ENCODE data around the gene PCDHB9. TPM values are rescaled to one million over a fixed set of nuclear protein-coding genes. Genes with fewer than 3 reads are reported as not detected.
"Not testable (repeated sequence)": the region's sequence is repeated elsewhere in the genome, so short reads cannot be mapped to it uniquely, and the experiment has no call there.

PCDHB9 gene
- total RNA-seq, 3 donors from 2014 or later = 2.2 to 4.6 (median 4.1) TPM

- H3K27me3 ChIP-seq; H3K27ac ChIP-seq; H3K36me3 ChIP-seq; intact Hi-C loops (cut with DNase I; ENCODE audit: low total_unique reads); DNase-seq (ENCODE audit: low spot score in 2 of 2); H3K4me3 ChIP-seq; H3K4me1 ChIP-seq: not testable (repeated sequence)
- peaks cover 62 to 71% of the 10 kb centered on the region in 2 donors for H3K9me3 ChIP-seq
Measured at GRCh38 chr5:141179876-141180275, 7.1 kb upstream of the PCDHB9 start.

GRCh38 chr5:141180313-141180712, 6.6 kb upstream of the PCDHB9 start:
- Histone ChIP-seq H3K27me3 (no peaks in the 10 kb centered on the region), H3K36me3 (no peaks in the 10 kb centered on the region), H3K27ac (no peak overlapping the region), H3K4me1 (no peaks in the 10 kb centered on the region), H3K9me3 (peaks cover 58 to 71% of the 10 kb centered on the region in 2 donors), H3K4me3 (no peak overlapping the region)
- intact Hi-C loops (cut with DNase I; ENCODE audit: low total_unique reads) = no loop called here
- TF ChIP-seq POLR2A (IDR thresholded peaks at IDR 0.05) (no peak), CTCF (IDR thresholded peaks at IDR 0.05) (no peak), POLR2AphosphoS5 (IDR thresholded peaks at IDR 0.05) (no peak)
- DNase-seq (ENCODE audit: low spot score in 2 of 2) = no peak

- Histone ChIP-seq H3K27ac (peak within 1 kb of the TSS; percentile 37 to 62), H3K9me3 (peaks cover 62 to 72% of the 10 kb centered on the region in 2 donors), H3K4me1 (no peaks in the 10 kb centered on the region), H3K4me3 (peak within 1 kb of the TSS; percentile 36 to 61 (median 49)), H3K36me3 (no peaks in the 10 kb centered on the region), H3K27me3 (no peaks in the 10 kb centered on the region)
- DNase-seq (ENCODE audit: low spot score in 2 of 2) = no peak
- intact Hi-C loops (cut with DNase I; ENCODE audit: low total_unique reads) = no loop called here
- TF ChIP-seq CTCF (IDR thresholded peaks at IDR 0.05) = peak in 2 of 3 donors; percentile 21 to 33
- TF ChIP-seq POLR2A (IDR thresholded peaks at IDR 0.05) = no peak
Measured at GRCh38 chr5:141182248-141182647, 4.7 kb upstream of the PCDHB9 start, which contains the start of gene PCDHB16. Gene PCDHB16 (plus strand): TSS chr5:141182387. CDS start chr5:141182560, 173 bp downstream.

DNA sequence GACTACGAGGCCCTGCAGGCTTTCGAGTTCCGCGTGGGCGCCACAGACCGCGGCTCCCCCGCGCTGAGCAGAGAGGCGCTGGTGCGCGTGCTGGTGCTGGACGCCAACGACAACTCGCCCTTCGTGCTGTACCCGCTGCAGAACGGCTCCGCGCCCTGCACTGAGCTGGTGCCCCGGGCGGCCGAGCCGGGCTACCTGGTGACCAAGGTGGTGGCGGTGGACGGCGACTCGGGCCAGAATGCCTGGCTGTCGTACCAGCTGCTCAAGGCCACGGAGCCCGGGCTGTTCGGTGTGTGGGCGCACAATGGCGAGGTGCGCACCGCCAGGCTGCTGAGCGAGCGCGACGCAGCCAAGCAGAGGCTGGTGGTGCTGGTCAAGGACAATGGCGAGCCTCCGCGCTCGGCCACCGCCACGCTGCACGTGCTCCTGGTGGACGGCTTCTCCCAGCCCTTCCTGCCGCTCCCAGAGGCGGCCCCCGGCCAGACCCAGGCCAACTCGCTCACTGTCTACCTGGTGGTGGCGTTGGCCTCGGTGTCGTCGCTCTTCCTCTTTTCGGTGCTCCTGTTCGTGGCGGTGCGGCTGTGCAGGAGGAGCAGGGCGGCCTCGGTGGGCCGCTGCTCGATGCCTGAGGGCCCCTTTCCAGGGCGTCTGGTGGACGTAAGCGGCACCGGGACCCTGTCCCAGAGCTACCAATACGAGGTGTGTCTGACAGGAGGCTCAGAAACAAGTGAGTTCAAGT, 2.7 kb upstream of the PCDHB9 start:
- H3K36me3 ChIP-seq; intact Hi-C loops (cut with DNase I; ENCODE audit: low total_unique reads); H3K27ac ChIP-seq; DNase-seq (ENCODE audit: low spot score in 2 of 2); H3K4me1 ChIP-seq; H3K27me3 ChIP-seq: not testable (repeated sequence)
- H3K9me3 ChIP-seq = peaks cover 61 to 73% of the 10 kb centered on the region in 2 donors
- H3K4me3 ChIP-seq = peak overlapping the region in 1 of 3 donors; percentile 20

DNA sequence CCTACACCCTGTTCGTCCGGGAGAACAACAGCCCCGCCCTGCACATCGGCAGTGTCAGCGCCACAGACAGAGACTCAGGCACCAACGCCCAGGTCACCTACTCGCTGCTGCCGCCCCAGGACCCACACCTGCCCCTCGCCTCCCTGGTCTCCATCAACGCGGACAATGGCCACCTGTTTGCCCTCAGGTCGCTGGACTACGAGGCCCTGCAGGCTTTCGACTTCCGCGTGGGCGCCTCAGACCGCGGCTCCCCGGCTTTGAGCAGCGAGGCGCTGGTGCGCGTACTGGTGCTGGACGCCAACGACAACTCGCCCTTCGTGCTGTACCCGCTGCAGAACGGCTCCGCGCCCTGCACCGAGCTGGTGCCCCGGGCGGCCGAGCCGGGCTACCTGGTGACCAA, 1.7 kb downstream of the PCDHB9 start:
- H3K4me1 ChIP-seq; H3K27me3 ChIP-seq; DNase-seq (ENCODE audit: low spot score in 2 of 2); H3K27ac ChIP-seq; H3K4me3 ChIP-seq; H3K36me3 ChIP-seq; intact Hi-C loops (cut with DNase I; ENCODE audit: low total_unique reads): not testable (repeated sequence)
- H3K9me3 ChIP-seq = peaks cover 66 to 91% of the 10 kb centered on the region in 2 donors

GRCh38 chr5:141189131-141189530, 2.2 kb downstream of the PCDHB9 start:
- H3K36me3 ChIP-seq; H3K27ac ChIP-seq; H3K4me1 ChIP-seq; DNase-seq (ENCODE audit: low spot score in 2 of 2); H3K4me3 ChIP-seq; H3K27me3 ChIP-seq; intact Hi-C loops (cut with DNase I; ENCODE audit: low total_unique reads): not testable (repeated sequence)
- peaks cover 61 to 90% of the 10 kb centered on the region in 2 donors for H3K9me3 ChIP-seq

DNA sequence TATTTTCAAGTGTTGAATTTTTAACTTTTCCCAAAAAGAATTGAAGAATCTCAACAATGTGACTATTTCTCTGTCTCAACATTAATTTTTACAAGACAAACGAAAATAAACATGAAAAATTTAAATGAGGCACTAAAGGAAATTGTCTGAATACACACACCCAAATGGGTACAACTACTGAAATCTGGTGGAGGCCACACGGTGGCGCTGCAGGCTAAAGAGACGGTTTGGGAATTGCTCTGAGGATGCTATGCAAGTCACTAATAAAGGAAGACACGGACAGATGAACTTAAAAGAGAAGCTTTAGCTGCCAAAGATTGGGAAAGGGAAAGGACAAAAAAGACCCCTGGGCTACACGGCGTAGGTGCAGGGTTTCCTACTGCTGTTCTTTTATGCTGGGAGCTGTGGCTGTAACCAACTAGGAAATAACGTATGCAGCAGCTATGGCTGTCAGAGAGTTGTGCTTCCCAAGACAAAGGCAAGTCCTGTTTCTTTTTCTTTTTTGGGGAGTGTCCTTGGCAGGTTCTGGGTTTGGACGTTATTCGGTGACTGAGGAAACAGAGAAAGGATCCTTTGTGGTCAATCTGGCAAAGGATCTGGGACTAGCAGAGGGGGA, 5.3 kb downstream of the PCDHB9 start, which contains the start of gene PCDHB10:
Gene PCDHB10, plus strand, starts transcription at position 244 of the 616 bp plus-strand sequence. Its CDS starts 200 bp downstream, at position 444.
- H3K27ac ChIP-seq = no peak within 1 kb of the TSS
- DNase-seq (ENCODE audit: low spot score in 2 of 2) = no peak
- H3K4me3 ChIP-seq = no peak within 1 kb of the TSS
- no peaks in the 10 kb centered on the region for H3K27me3 ChIP-seq
- intact Hi-C loops (cut with DNase I; ENCODE audit: low total_unique reads) = no loop called here
- TF ChIP-seq CTCF (IDR thresholded peaks at IDR 0.05) (no peak), POLR2A (IDR thresholded peaks at IDR 0.05) (no peak), POLR2AphosphoS5 (IDR thresholded peaks at IDR 0.05) (no peak)
- no peaks in the 10 kb centered on the region for H3K36me3 ChIP-seq
- H3K9me3 ChIP-seq = peaks cover 59 to 89% of the 10 kb centered on the region in 2 donors
- H3K4me1 ChIP-seq = no peaks in the 10 kb centered on the region

DNA sequence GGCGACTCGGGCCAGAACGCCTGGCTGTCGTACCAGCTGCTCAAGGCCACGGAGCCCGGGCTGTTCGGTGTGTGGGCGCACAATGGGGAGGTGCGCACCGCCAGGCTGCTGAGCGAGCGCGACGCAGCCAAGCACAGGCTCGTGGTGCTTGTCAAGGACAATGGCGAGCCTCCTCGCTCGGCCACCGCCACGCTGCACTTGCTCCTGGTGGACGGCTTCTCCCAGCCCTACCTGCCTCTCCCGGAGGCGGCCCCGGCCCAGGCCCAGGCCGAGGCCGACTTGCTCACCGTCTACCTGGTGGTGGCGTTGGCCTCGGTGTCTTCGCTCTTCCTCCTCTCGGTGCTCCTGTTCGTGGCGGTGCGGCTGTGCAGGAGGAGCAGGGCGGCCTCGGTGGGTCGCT, 7.4 kb downstream of the PCDHB9 start:
- H3K4me3 ChIP-seq; H3K27ac ChIP-seq; intact Hi-C loops (cut with DNase I; ENCODE audit: low total_unique reads); H3K27me3 ChIP-seq; H3K4me1 ChIP-seq; DNase-seq (ENCODE audit: low spot score in 2 of 2); H3K36me3 ChIP-seq: not testable (repeated sequence)
- peaks cover 64 to 93% of the 10 kb centered on the region in 2 donors for H3K9me3 ChIP-seq

Measured in breast epithelium (tissue), 4 donors.